K562 (cell line): ENCODE results near the gene C16orf95.

Experiments used
- POLR2A ChIP-seq: fragments of 450-650 bp; conservative IDR thresholded peaks from 2 replicates; pipeline ENCODE4 v1.6.1; 2016
- POLR2AphosphoS5 ChIP-seq: IDR thresholded peaks from 2 replicates; pipeline ENCODE4 v1.6.1; 2011; ENCODE audit warnings: mild to moderate bottlenecking, low read depth, low read length, moderate library complexity; ENCODE audit not compliant: control insufficient read depth, insufficient read depth
- SETDB1 ChIP-seq: IDR thresholded peaks from one replicate; pipeline ENCODE4 v1.6.1; 2012; ENCODE audit warnings: low read length, control low read depth, inconsistent platforms
- TF ChIP-seq, protein P1 (sequence below): sonication (generic); formaldehyde crosslinking; IDR thresholded peaks from 2 replicates; pipeline ENCODE4 v1.8.0; 2022; ENCODE audit warnings: mild to moderate bottlenecking, missing genetic modification reagents, borderline replicate concordance
- TF ChIP-seq, protein P2 (sequence below): sonication (generic); formaldehyde crosslinking; IDR thresholded peaks from 2 replicates; pipeline ENCODE4 v1.8.1; 2022; ENCODE audit warnings: missing genetic modification reagents
- TF ChIP-seq, protein P3 (sequence below), 3 experiments: IDR thresholded peaks in 2 of 3; conservative IDR thresholded peaks in 1 of 3; 2 replicates each; pipeline ENCODE4 v1.5.1; 2011 to 2012; ENCODE audit warnings: low read length in 3 of 3, mild to moderate bottlenecking in 3 of 3, control low read depth in 2 of 3, improper control_type of control experiment in 1 of 3, inconsistent platforms in 1 of 3, low read depth in 1 of 3, mixed read lengths in 1 of 3, moderate library complexity in 1 of 3; ENCODE audit not compliant: insufficient read depth in 2 of 3
- TF ChIP-seq, protein P4 (sequence below): fragments of 250-450 bp; sonication (Bioruptor Pico); IDR thresholded peaks from 2 replicates; pipeline ENCODE4 v1.5.0; 2022; ENCODE audit warnings: mild to moderate bottlenecking

DNA sequence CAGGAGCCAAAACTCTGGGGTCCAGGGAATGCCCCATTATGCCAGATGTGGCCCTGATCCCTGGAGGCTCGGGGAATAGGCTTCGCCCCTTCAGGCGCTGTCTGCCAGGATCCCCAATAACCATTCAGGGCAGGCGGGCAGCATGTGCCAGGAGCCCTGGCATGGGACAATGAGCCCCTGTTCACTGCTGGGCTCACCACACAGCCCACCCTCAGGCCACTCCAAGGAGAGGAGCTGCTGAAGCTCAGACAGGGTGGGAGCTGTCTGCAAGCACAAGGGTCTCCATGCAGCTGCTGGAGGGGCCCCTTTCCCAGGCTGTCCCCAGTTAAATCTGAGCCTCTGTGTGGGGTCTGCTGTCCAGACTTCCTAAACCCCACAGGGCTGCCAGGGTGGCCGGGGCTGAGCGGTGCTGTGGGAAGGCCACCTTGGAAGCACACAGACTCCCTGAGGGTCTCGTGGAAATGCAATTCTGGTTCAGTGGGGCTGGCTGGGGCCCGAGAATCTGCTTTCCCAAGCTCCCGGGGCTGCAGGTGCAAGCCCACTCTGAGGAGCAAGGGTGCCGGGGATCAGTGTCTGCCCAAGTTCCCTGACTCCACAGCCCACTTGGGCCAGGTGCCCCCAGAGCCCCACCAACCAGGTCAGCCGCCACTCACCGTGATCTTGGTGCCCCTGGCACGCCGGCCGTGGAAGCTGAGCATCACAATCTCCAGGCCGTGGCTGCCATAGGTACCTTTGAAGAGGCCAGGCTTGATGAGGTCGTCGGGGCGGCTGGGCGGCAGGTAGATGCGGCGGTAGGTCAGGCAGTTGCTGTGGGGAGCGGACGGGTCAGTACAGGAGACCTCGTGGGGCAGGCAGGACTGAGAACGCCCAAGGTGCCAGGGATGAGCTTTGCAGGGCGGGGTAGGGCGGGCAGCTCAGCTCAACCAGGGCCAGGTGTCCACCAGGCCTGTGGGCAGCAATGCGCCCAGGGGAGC lies 17.7 kb upstream of the C16orf95 start:
- TF ChIP-seq, protein P1, sequence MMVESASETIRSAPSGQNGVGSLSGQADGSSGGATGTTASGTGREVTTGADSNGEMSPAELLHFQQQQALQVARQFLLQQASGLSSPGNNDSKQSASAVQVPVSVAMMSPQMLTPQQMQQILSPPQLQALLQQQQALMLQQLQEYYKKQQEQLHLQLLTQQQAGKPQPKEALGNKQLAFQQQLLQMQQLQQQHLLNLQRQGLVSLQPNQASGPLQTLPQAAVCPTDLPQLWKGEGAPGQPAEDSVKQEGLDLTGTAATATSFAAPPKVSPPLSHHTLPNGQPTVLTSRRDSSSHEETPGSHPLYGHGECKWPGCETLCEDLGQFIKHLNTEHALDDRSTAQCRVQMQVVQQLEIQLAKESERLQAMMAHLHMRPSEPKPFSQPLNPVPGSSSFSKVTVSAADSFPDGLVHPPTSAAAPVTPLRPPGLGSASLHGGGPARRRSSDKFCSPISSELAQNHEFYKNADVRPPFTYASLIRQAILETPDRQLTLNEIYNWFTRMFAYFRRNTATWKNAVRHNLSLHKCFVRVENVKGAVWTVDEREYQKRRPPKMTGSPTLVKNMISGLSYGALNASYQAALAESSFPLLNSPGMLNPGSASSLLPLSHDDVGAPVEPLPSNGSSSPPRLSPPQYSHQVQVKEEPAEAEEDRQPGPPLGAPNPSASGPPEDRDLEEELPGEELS (CRISPR knock-in tag), result no peak
- TF ChIP-seq, protein P2, sequence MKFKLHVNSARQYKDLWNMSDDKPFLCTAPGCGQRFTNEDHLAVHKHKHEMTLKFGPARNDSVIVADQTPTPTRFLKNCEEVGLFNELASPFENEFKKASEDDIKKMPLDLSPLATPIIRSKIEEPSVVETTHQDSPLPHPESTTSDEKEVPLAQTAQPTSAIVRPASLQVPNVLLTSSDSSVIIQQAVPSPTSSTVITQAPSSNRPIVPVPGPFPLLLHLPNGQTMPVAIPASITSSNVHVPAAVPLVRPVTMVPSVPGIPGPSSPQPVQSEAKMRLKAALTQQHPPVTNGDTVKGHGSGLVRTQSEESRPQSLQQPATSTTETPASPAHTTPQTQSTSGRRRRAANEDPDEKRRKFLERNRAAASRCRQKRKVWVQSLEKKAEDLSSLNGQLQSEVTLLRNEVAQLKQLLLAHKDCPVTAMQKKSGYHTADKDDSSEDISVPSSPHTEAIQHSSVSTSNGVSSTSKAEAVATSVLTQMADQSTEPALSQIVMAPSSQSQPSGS (CRISPR knock-in tag), result no peak
- TF ChIP-seq, protein P3, sequence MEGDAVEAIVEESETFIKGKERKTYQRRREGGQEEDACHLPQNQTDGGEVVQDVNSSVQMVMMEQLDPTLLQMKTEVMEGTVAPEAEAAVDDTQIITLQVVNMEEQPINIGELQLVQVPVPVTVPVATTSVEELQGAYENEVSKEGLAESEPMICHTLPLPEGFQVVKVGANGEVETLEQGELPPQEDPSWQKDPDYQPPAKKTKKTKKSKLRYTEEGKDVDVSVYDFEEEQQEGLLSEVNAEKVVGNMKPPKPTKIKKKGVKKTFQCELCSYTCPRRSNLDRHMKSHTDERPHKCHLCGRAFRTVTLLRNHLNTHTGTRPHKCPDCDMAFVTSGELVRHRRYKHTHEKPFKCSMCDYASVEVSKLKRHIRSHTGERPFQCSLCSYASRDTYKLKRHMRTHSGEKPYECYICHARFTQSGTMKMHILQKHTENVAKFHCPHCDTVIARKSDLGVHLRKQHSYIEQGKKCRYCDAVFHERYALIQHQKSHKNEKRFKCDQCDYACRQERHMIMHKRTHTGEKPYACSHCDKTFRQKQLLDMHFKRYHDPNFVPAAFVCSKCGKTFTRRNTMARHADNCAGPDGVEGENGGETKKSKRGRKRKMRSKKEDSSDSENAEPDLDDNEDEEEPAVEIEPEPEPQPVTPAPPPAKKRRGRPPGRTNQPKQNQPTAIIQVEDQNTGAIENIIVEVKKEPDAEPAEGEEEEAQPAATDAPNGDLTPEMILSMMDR (IDR thresholded peaks at IDR 0.05 in 2 of 3, conservative IDR thresholded peaks at IDR 0.05 in 1 of 3; ENCODE audit: insufficient read depth in 2 of 3, low read depth in 1 of 3, low read length in 3 of 3), result no peak
- TF ChIP-seq POLR2A (no peak), SETDB1 (no peak), POLR2AphosphoS5 (no peak)
- TF ChIP-seq, protein P4, sequence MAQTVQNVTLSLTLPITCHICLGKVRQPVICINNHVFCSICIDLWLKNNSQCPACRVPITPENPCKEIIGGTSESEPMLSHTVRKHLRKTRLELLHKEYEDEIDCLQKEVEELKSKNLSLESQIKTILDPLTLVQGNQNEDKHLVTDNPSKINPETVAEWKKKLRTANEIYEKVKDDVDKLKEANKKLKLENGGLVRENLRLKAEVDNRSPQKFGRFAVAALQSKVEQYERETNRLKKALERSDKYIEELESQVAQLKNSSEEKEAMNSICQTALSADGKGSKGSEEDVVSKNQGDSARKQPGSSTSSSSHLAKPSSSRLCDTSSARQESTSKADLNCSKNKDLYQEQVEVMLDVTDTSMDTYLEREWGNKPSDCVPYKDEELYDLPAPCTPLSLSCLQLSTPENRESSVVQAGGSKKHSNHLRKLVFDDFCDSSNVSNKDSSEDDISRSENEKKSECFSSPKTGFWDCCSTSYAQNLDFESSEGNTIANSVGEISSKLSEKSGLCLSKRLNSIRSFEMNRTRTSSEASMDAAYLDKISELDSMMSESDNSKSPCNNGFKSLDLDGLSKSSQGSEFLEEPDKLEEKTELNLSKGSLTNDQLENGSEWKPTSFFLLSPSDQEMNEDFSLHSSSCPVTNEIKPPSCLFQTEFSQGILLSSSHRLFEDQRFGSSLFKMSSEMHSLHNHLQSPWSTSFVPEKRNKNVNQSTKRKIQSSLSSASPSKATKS, result no peak
